Vagina (tissue), 2 donors: ENCODE results near the gene P4HA1. TPM values are rescaled to one million over a fixed set of nuclear protein-coding genes. Genes with fewer than 3 reads are reported as not detected.
A peak's percentile ranks its signal among the peaks of the same experiment; 100 is the strongest.

Experiments used
- DNase-seq, 2 donors: peaks; one replicate each; pipeline ENCODE4 v3.0.0-alpha.2; 2017; ENCODE audit errors: extremely low spot score in 2 of 2
- H3K27ac ChIP-seq: fragments of 200-600 bp; sonication (generic); one replicate; pipeline ENCODE4 v1.5.1; 2019
- H3K27me3 ChIP-seq: fragments of 200-600 bp; sonication (generic); one replicate; pipeline ENCODE4 v1.5.1; 2019
- H3K36me3 ChIP-seq, 2 donors: fragments of 200-600 bp; sonication (generic); one replicate each; pipeline ENCODE4 v1.5.1; 2017 to 2019
- H3K4me1 ChIP-seq: fragments of 200-600 bp; sonication (generic); one replicate; pipeline ENCODE4 v1.5.1; 2019
- H3K4me3 ChIP-seq, 2 donors: fragments of 200-600 bp; sonication (generic); 1 replicate in 1 of 2; 2 replicates in 1 of 2; pipeline ENCODE4 v1.5.1; 2016 to 2019
- H3K9me3 ChIP-seq: fragments of 200-600 bp; sonication (generic); one replicate; pipeline ENCODE4 v1.5.1; 2019
- CTCF ChIP-seq, 3 experiments: fragments of 450-650 bp in 2 of 3; fragments of 200-600 bp in 1 of 3; sonication (generic) in 1 of 3; IDR thresholded peaks; one replicate each; pipeline ENCODE4 v1.5.1; 2017 to 2019; ENCODE audit warnings: antibody characterized with exemption in 3 of 3, mild to moderate bottlenecking in 2 of 3, moderate library complexity in 2 of 3
- POLR2A ChIP-seq, 2 donors: fragments of 450-650 bp; IDR thresholded peaks; one replicate each; pipeline ENCODE4 v1.6.1; 2017; ENCODE audit warnings: antibody characterized with exemption in 2 of 2, mild to moderate bottlenecking in 2 of 2, moderate library complexity in 2 of 2
- POLR2AphosphoS5 ChIP-seq, 2 donors: sonication (generic); formaldehyde crosslinking; IDR thresholded peaks; one replicate each; pipeline ENCODE4 v1.9.0; 2017; ENCODE audit warnings: antibody characterized with exemption in 2 of 2, mild to moderate bottlenecking in 2 of 2, low read depth in 1 of 2; ENCODE audit not compliant: insufficient read depth in 1 of 2
- intact Hi-C: fragments of 100-400 bp; cut with DNase I; formaldehyde crosslinking; loops from one replicate; pipeline ENCODE4 v1.15.1; 2023
- total RNA-seq: library from RNA; depleted of rRNA; stranded (reverse); fragments of >200 nt; gene quantifications from one replicate; pipeline ENCODE4 v1.2.3, GENCODE V29; 2016

Gene P4HA1
- 12.5 TPM for total RNA-seq

DNA sequence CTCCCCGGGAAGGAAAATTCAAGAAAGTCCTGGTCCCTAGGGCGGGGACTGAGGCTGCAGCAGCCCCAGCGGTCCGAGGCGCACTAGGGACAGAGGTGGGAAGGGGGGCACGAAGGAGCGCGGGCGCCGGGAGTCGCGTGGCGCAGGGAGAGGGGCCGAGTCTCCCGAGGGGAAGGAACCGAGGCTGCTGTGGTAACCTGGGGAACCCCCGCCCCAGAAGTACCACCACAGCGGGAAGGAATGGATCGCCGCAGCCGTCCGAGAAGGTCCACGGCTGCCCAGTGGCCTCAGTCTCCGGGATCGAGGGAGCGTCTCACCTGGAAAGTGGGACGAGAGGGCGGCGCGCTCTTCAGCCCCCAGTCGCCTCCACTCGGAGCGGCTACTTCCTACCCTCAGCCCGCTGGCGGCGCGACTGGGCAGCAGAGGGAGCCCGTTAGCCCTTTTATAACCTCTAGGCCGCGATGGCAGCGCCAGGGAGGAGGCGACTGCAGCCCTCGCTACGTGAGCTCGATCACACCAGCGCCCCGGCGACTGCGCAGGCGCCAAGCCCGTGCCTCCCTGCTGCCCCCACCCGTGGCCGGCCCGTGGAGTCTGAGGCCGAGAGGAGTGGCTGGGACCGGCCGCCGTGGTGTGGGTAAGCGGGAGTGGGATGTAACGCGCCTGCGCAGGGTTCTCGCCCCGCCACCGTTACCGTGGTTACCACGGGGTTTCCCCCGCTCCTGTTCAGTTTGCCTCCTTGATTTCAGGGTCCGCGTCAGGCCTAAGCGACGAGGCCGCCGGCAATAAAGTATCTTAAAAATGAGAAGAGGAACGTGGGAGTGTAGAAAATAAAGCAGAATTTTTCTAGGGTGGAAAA lies at the start of gene P4HA1:
TSS of gene P4HA1 (minus strand) at position 418 of the 856 bp plus-strand sequence. CDS start 21,983 bp downstream, outside the sequence.
- Histone ChIP-seq H3K27me3 (no peaks in the 10 kb centered on the region), H3K27ac (peak within 1 kb of the TSS; percentile 95), H3K4me1 (peaks cover 10% of the 10 kb centered on the region), H3K36me3 (no peaks in the 10 kb centered on the region), H3K9me3 (no peaks in the 10 kb centered on the region), H3K4me3 (peak within 1 kb of the TSS; percentile 75)
- intact Hi-C loops = no loop called here
- TF ChIP-seq POLR2A (IDR thresholded peaks at IDR 0.05) (peak; percentile 53 to 97), POLR2AphosphoS5 (IDR thresholded peaks at IDR 0.05; ENCODE audit: insufficient read depth in 1 of 2, low read depth in 1 of 2) (peak; percentile 93 to 99), CTCF (IDR thresholded peaks at IDR 0.05) (peak in 2 of 3 experiments; percentile 45 to 54)
- peak; percentile 98 to 99 for DNase-seq

DNA sequence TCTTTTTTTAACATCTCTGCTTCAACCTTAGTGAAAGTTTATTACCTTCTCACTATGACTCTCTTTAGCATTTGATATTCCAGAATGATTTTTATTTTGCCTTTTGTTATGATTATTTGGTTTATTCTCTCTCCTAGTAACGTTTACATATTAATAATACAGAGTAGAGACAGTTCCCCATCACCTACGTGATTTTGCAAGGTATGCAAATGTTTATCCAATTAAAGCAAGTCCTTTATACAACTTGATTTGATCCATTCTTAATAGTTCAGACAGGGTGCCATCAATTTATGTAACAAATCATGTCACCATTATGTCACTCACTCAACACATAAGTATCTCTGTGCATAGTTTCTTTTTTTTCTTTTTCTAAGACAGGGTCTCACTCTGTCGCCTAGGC lies 44.9 kb upstream of the P4HA1 start:
- Histone ChIP-seq H3K27ac (no peak overlapping the region), H3K36me3 (peaks cover 5 to 84% of the 10 kb centered on the region in 2 donors), H3K27me3 (no peaks in the 10 kb centered on the region), H3K4me1 (no peaks in the 10 kb centered on the region), H3K9me3 (no peaks in the 10 kb centered on the region), H3K4me3 (no peak overlapping the region)
- TF ChIP-seq POLR2A (IDR thresholded peaks at IDR 0.05) = no peak
- TF ChIP-seq POLR2AphosphoS5 (IDR thresholded peaks at IDR 0.05; ENCODE audit: insufficient read depth in 1 of 2, low read depth in 1 of 2) = no peak
- TF ChIP-seq CTCF (IDR thresholded peaks at IDR 0.05) = no peak
- intact Hi-C loops = no loop called here
- no peak for DNase-seq

GRCh38 chr10:73139251-73139650 lies 42.6 kb upstream of the P4HA1 start:
- TF ChIP-seq POLR2AphosphoS5 (IDR thresholded peaks at IDR 0.05; ENCODE audit: insufficient read depth in 1 of 2, low read depth in 1 of 2) (no peak), CTCF (IDR thresholded peaks at IDR 0.05) (no peak), POLR2A (IDR thresholded peaks at IDR 0.05) (no peak)
- intact Hi-C loops = loop anchor here (5.0 kb wide), 1 partner anchor 777 kb away; no protein-coding TSS in a partner anchor
- DNase-seq = no peak
- Histone ChIP-seq H3K4me1 (no peaks in the 10 kb centered on the region), H3K36me3 (peaks cover 5 to 84% of the 10 kb centered on the region in 2 donors), H3K27me3 (no peaks in the 10 kb centered on the region), H3K4me3 (no peak overlapping the region), H3K27ac (no peak overlapping the region), H3K9me3 (no peaks in the 10 kb centered on the region)

DNA sequence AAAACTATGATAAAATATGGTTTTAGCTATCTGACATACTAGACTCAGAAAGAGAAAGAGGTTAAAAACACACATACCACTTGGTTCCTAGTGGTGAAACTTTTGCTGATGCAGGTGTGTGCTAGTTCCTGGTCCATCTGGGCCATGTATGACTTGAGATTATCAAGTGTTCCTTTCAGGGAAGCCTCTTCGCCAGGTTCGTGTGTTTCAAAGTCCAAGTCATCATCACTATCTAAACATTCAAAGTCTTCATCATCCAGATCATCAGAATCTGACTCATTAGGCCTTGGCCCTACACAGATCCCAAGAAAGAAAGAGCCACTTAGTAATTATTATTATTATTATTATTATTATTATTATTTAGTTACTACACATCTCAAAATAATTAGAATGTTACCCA lies 40.0 kb upstream of the P4HA1 start:
- TF ChIP-seq POLR2A (IDR thresholded peaks at IDR 0.05) (no peak), POLR2AphosphoS5 (IDR thresholded peaks at IDR 0.05; ENCODE audit: insufficient read depth in 1 of 2, low read depth in 1 of 2) (no peak), CTCF (IDR thresholded peaks at IDR 0.05) (no peak)
- Histone ChIP-seq H3K36me3 (peaks cover 5 to 77% of the 10 kb centered on the region in 2 donors), H3K9me3 (no peaks in the 10 kb centered on the region), H3K4me1 (peaks cover 7% of the 10 kb centered on the region), H3K4me3 (no peak overlapping the region), H3K27ac (no peak overlapping the region), H3K27me3 (no peaks in the 10 kb centered on the region)
- intact Hi-C loops = loop anchor here (5.0 kb wide), 1 partner anchor 774 kb away; no protein-coding TSS in a partner anchor
- no peak for DNase-seq

GRCh38 chr10:73134727-73135126 lies 38.1 kb upstream of the P4HA1 start:
- TF ChIP-seq CTCF (IDR thresholded peaks at IDR 0.05) = no peak
- TF ChIP-seq POLR2A (IDR thresholded peaks at IDR 0.05) = no peak
- no peak for TF ChIP-seq POLR2AphosphoS5 (IDR thresholded peaks at IDR 0.05; ENCODE audit: insufficient read depth in 1 of 2, low read depth in 1 of 2)
- Histone ChIP-seq H3K4me3 (no peak overlapping the region), H3K27ac (no peak overlapping the region), H3K36me3 (peaks cover 5 to 77% of the 10 kb centered on the region in 2 donors), H3K9me3 (no peaks in the 10 kb centered on the region), H3K27me3 (no peaks in the 10 kb centered on the region), H3K4me1 (peaks cover 10% of the 10 kb centered on the region)
- intact Hi-C loops = loop anchor here (5.0 kb wide), 1 partner anchor 772 kb away; no protein-coding TSS in a partner anchor
- DNase-seq = no peak
